Endothelial cell of umbilical vein (primary cell): ENCODE data around the gene COL18A1. TPM values are rescaled to one million over a fixed set of nuclear protein-coding genes. Genes with fewer than 3 reads are reported as not detected.

ENCODE experiments used
- BruUV-seq: library from RNA; stranded (reverse); fragments of 400-500 nt; replicated peaks from 2 replicates; lab custom pipeline; 2021; lab: Mats Ljungman, UMichigan
- CTCF ChIA-PET: fragments of 300-600, 350-600 bp; sonication (Branson Sonifier 250); formaldehyde crosslinking; loops from one replicate; lab custom pipeline; 2021; ENCODE audit warnings: antibody characterized with exemption, inconsistent platforms; lab: Charles Lee
- POLR2A ChIA-PET: fragments of 300-600, 350-600 bp; sonication (Branson Sonifier 250); formaldehyde crosslinking; loops from one replicate; lab custom pipeline; 2021; ENCODE audit warnings: antibody characterized with exemption, inconsistent platforms; lab: Charles Lee
- DNase-seq: peaks from one replicate; pipeline ENCODE4 v3.0.0-alpha.2; 2011; ENCODE audit warnings: low read depth, low spot score
- FAIRE-seq: peaks from 2 replicates; lab custom pipeline; 2011; peaks lifted over from hg19 to GRCh38; lab: Jason Lieb, UNC
- H2AFZ ChIP-seq: 2 replicates; pipeline ENCODE4 v1.6.0; 2012; ENCODE audit warnings: low read depth, low read length, control low read depth, inconsistent platforms
- H3K27ac ChIP-seq: 2 replicates; pipeline ENCODE4 v1.5.1; 2011; ENCODE audit warnings: low read depth, mild to moderate bottlenecking, control low read depth, low read length, moderate library complexity; ENCODE audit not compliant: insufficient read depth
- H3K27me3 ChIP-seq, 2 experiments: 2 replicates each; pipeline versions ENCODE4 v1.6.0 to v1.6.1; 2011; ENCODE audit warnings: low read length in 2 of 2, mixed read lengths in 1 of 2; ENCODE audit not compliant: control insufficient read depth in 2 of 2, insufficient read depth in 2 of 2
- H3K36me3 ChIP-seq, 2 experiments: 2 replicates in 1 of 2; 3 replicates in 1 of 2; pipeline ENCODE4 v1.5.1; 2011; ENCODE audit warnings: low read length in 2 of 2, mild to moderate bottlenecking in 1 of 2, moderate library complexity in 1 of 2; ENCODE audit not compliant: control insufficient read depth in 2 of 2, insufficient read depth in 2 of 2; ENCODE audit errors: extremely low read depth in 1 of 2
- H3K4me1 ChIP-seq: 3 replicates; pipeline ENCODE4 v1.5.1; 2011; ENCODE audit warnings: mild to moderate bottlenecking, low read length; ENCODE audit not compliant: control insufficient read depth, insufficient read depth; ENCODE audit errors: extremely low read depth
- H3K4me2 ChIP-seq: 2 replicates; pipeline ENCODE4 v1.6.1; 2011; ENCODE audit warnings: low read length, control low read depth, mixed read lengths; ENCODE audit not compliant: insufficient read depth
- H3K4me3 ChIP-seq, 3 experiments: fragments of 200-600 bp in 1 of 3; sonication (generic), shearing (Covaris generic) in 1 of 3; replicated peaks in 1 of 3; 2 replicates each; pipeline ENCODE4 v1.5.1; 2011 to 2016; ENCODE audit warnings: control low read depth in 3 of 3, low read length in 3 of 3, mild to moderate bottlenecking in 2 of 3, inconsistent platforms in 1 of 3, low read depth in 1 of 3, moderate library complexity in 1 of 3; ENCODE audit not compliant: insufficient read depth in 1 of 3
- H3K79me2 ChIP-seq: 2 replicates; pipeline ENCODE4 v1.6.0; 2012; ENCODE audit warnings: low read length, inconsistent platforms; ENCODE audit not compliant: control insufficient read depth, insufficient read depth
- H3K9ac ChIP-seq: replicated peaks from 2 replicates; pipeline ENCODE3; 2011; ENCODE audit warnings: low read length, control low read depth; ENCODE audit not compliant: insufficient read depth; ENCODE audit errors: extremely low read depth
- H3K9me1 ChIP-seq: replicated peaks from 3 replicates; pipeline ENCODE4 v1.6.0; 2011; ENCODE audit warnings: mild to moderate bottlenecking, low read length; ENCODE audit not compliant: control insufficient read depth, insufficient read depth; ENCODE audit errors: extremely low read depth
- H3K9me3 ChIP-seq: replicated peaks from 2 replicates; pipeline ENCODE4 v1.5.1; 2012; ENCODE audit warnings: low read length, inconsistent platforms; ENCODE audit not compliant: control insufficient read depth, insufficient read depth
- H4K20me1 ChIP-seq: replicated peaks from 2 replicates; pipeline ENCODE3; 2011; ENCODE audit warnings: mild to moderate bottlenecking, low read length; ENCODE audit not compliant: control insufficient read depth, insufficient read depth; ENCODE audit errors: extremely low read depth
- CTCF ChIP-seq, 2 donors: IDR thresholded peaks; 1 replicate in 1 of 2; 2 replicates in 1 of 2; pipeline ENCODE4 v1.5.1; 2011; ENCODE audit warnings: low read length in 2 of 2, mild to moderate bottlenecking in 2 of 2, moderate library complexity in 2 of 2, control low read depth in 1 of 2, inconsistent platforms in 1 of 2, low read depth in 1 of 2; ENCODE audit not compliant: insufficient read depth in 1 of 2; ENCODE audit errors: extremely low read depth in 1 of 2
- EZH2 ChIP-seq: IDR thresholded peaks from 2 replicates; pipeline ENCODE4 v1.6.1; 2012; ENCODE audit warnings: borderline replicate concordance, low read depth, mild to moderate bottlenecking, moderate library complexity, low read length, inconsistent platforms; ENCODE audit not compliant: severe bottlenecking
- FOS ChIP-seq: IDR thresholded peaks from 2 replicates; pipeline ENCODE4 v1.6.1; 2011; ENCODE audit warnings: mild to moderate bottlenecking, low read length, moderate library complexity, borderline replicate concordance; ENCODE audit not compliant: insufficient read depth
- GATA2 ChIP-seq: IDR thresholded peaks from 2 replicates; pipeline ENCODE4 v1.7.0; 2011; ENCODE audit warnings: low read depth, mild to moderate bottlenecking, moderate library complexity, mixed read lengths, low read length; ENCODE audit not compliant: insufficient read length, insufficient read depth
- JUN ChIP-seq: IDR thresholded peaks from 2 replicates; pipeline ENCODE4 v1.6.1; 2011; ENCODE audit warnings: borderline replicate concordance, low read depth; ENCODE audit not compliant: insufficient read length, insufficient read depth
- MAX ChIP-seq: IDR thresholded peaks from 2 replicates; pipeline ENCODE4 v1.6.1; 2011; ENCODE audit not compliant: insufficient read depth, insufficient read length
- MYC ChIP-seq: IDR thresholded peaks from one replicate; pipeline ENCODE4 v1.6.1; 2011; ENCODE audit warnings: mild to moderate bottlenecking, low read depth, low read length
- POLR2A ChIP-seq: IDR thresholded peaks from 2 replicates; pipeline ENCODE4 v1.6.1; 2012; ENCODE audit warnings: low read depth, mild to moderate bottlenecking, control low read depth, low read length
- POLR2AphosphoS5 ChIP-seq: IDR thresholded peaks from 2 replicates; pipeline ENCODE4 v1.6.1; 2012; ENCODE audit warnings: low read depth, mild to moderate bottlenecking, control low read depth, low read length, moderate library complexity; ENCODE audit not compliant: insufficient read depth
- dilution Hi-C: fragments of 300-500 bp; cut with MboI; formaldehyde crosslinking; loops from one replicate; pipeline ENCODE4 v1.15.0; 2019; ENCODE audit warnings: low sequenced_read_pairs; ENCODE audit not compliant: extremely low pct_ligation_motif_present
- intact Hi-C: fragments of 100-400 bp; cut with micrococcal nuclease; formaldehyde crosslinking; loops from one replicate; pipeline ENCODE4 v1.10.0; 2022
- polyA plus RNA-seq, 4 experiments: library from polyadenylated mRNA; depleted of rRNA in 3 of 4; stranded (reverse) in 3 of 4; unstranded in 1 of 4; fragments of >200 nt; gene quantifications; 2 replicates each; pipeline versions ENCODE4 v1.2.1 to v1.2.3, GENCODE V29; 2011 to 2012; ENCODE audit warnings: missing spikeins in 1 of 4
- total RNA-seq: library from RNA; stranded (reverse); gene quantifications from 2 replicates; pipeline ENCODE4 v1.2.3, GENCODE V29; 2021

Gene COL18A1
- total and polyA plus RNA-seq, 2 donors (not counting 3 experiments of a cell fraction or from before 2014, with no cell fraction given) = 198 to 252 TPM

- DNase-seq (no peak), FAIRE-seq (no peak)
- intact Hi-C loops = loop anchor here (10.0 kb wide), 1 partner anchor 62 kb away; no protein-coding TSS in a partner anchor
- H3K9me3 ChIP-seq = no peaks in the 10 kb centered on the region
- peaks cover 22% of the 10 kb centered on the region for H3K4me1 ChIP-seq
- no peak overlapping the region for H3K9ac ChIP-seq
- ChIA-PET POLR2A (no interaction called here), CTCF (interaction anchor here (1.6 kb wide), 1 partner anchor 13 kb away, joined by 4 read pairs; no protein-coding TSS in a partner anchor)
- no peak for TF ChIP-seq MAX
- no peak for TF ChIP-seq MYC
- no peak for TF ChIP-seq GATA2
- TF ChIP-seq POLR2AphosphoS5 = no peak
- TF ChIP-seq JUN = no peak
- no peak for TF ChIP-seq FOS
- TF ChIP-seq CTCF (IDR thresholded peaks at IDR 0.05; ENCODE audit: extremely low read depth in 1 of 2, insufficient read depth in 1 of 2, low read depth in 1 of 2, low read length in 2 of 2) = no peak
- TF ChIP-seq POLR2A = no peak
- TF ChIP-seq EZH2 = no peak
- no peaks in the 10 kb centered on the region for H3K9me1 ChIP-seq
- dilution Hi-C loops = no loop called here
- peaks cover 24% of the 10 kb centered on the region for H3K79me2 ChIP-seq
- H3K4me3 ChIP-seq = no peak overlapping the region
- BruUV-seq = no TSS peak
- no peaks in the 10 kb centered on the region for H4K20me1 ChIP-seq
- no peaks in the 10 kb centered on the region for H3K27me3 ChIP-seq
- no peak overlapping the region for H3K4me2 ChIP-seq
- H3K36me3 ChIP-seq = peaks cover 6 to 22% of the 10 kb centered on the region in 2 experiments
- no peak overlapping the region for H2AFZ ChIP-seq
- H3K27ac ChIP-seq = no peak overlapping the region
Measured at GRCh38 chr21:45472445-45473365, 67.7 kb downstream of the COL18A1 start.
